ENCODE data around the gene TARS3.

The TARS3 gene

DNA sequence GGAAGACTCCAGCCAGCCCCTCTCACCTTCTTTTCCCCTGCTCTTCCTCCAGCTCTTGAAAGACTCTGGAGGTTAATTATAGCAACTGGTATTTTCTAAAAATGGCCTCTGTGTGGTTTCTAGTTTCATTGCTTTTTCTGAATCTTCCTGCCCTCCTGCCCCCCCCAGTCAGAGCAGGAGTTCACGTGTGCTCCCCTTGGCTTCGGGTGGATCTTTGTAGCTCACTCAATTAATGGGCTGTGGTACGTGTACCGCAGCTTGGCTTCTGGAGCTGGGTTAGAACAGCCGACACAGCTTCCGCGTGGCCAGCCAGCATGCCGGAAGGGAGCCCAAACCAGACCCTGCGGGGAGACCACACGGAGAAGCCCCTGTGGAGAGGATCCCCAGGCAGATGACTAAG, 103.6 kb downstream of the TARS3 start:
- no peak overlapping the region for H3K9ac ChIP-seq (ENCODE audit: low read depth, low read length)

DNA sequence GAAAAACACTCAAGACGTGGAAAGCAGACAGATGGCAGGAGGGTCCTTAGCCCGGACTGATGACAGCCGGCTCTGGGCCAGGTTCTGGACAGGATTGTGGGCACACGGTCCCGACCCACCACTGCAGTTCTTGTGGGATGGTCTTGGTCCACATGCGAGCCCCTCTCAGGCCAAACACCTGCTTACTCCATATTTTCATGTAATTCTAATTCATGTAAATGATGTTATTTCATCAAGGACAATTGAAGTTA, 104.7 kb downstream of the TARS3 start:
- Histone ChIP-seq H4K20me1 (ENCODE audit: insufficient read depth, low read length) (no peaks in the 10 kb centered on the region), H3K36me3 (ENCODE audit: insufficient read depth, low read length) (no peaks in the 10 kb centered on the region; the same call in 1 of the 2 replicates), H3K4me2 (ENCODE audit: insufficient read depth, low read length) (no peak overlapping the region), H3K4me3 (ENCODE audit: low read depth in 1 of 2, low read length in 2 of 2) (no peak overlapping the region), H3K9ac (ENCODE audit: low read depth, low read length) (no peak overlapping the region), H3K4me1 (ENCODE audit: insufficient read depth, low read length) (no peaks in the 10 kb centered on the region), H3K27ac (ENCODE audit: low read length) (no peak overlapping the region), H3K27me3 (ENCODE audit: insufficient read depth, low read length, poor library complexity) (no peaks in the 10 kb centered on the region), H3K79me2 (ENCODE audit: insufficient read depth, low read length) (no peaks in the 10 kb centered on the region), H3K9me3 (ENCODE audit: insufficient read depth, low read length, severe bottlenecking) (no peaks in the 10 kb centered on the region), H2AFZ (ENCODE audit: low read depth, low read length) (no peak overlapping the region)
- no peak for DNase-seq
- TF ChIP-seq EZH2 (IDR thresholded peaks at IDR 0.05; ENCODE audit: borderline replicate concordance, low read depth, low read length, severe bottlenecking): no peak
- TF ChIP-seq, protein P1, sequence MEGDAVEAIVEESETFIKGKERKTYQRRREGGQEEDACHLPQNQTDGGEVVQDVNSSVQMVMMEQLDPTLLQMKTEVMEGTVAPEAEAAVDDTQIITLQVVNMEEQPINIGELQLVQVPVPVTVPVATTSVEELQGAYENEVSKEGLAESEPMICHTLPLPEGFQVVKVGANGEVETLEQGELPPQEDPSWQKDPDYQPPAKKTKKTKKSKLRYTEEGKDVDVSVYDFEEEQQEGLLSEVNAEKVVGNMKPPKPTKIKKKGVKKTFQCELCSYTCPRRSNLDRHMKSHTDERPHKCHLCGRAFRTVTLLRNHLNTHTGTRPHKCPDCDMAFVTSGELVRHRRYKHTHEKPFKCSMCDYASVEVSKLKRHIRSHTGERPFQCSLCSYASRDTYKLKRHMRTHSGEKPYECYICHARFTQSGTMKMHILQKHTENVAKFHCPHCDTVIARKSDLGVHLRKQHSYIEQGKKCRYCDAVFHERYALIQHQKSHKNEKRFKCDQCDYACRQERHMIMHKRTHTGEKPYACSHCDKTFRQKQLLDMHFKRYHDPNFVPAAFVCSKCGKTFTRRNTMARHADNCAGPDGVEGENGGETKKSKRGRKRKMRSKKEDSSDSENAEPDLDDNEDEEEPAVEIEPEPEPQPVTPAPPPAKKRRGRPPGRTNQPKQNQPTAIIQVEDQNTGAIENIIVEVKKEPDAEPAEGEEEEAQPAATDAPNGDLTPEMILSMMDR (IDR thresholded peaks at IDR 0.05; ENCODE audit: borderline replicate concordance, extremely low read depth, low read length, poor library complexity, severe bottlenecking): no peak
- no peak for ATAC-seq (ENCODE audit: insufficient read depth, low read depth)

More for the DNA sequence above, 103.6 kb downstream of the TARS3 start:
- no peak overlapping the region for H2AFZ ChIP-seq (ENCODE audit: low read depth, low read length)
- no peak overlapping the region for H3K4me3 ChIP-seq (ENCODE audit: low read depth in 1 of 2, low read length in 2 of 2)
- no peaks in the 10 kb centered on the region for H3K9me3 ChIP-seq (ENCODE audit: insufficient read depth, low read length, severe bottlenecking)
- DNase-seq: no peak
- peaks cover 8% of the 10 kb centered on the region; the same call in 1 of the 2 replicates for H3K36me3 ChIP-seq (ENCODE audit: insufficient read depth, low read length)
- no peaks in the 10 kb centered on the region for H3K4me1 ChIP-seq (ENCODE audit: insufficient read depth, low read length)
- no peak overlapping the region for H3K4me2 ChIP-seq (ENCODE audit: insufficient read depth, low read length)
- no peaks in the 10 kb centered on the region for H3K79me2 ChIP-seq (ENCODE audit: insufficient read depth, low read length)
- no peak for TF ChIP-seq EZH2 (IDR thresholded peaks at IDR 0.05; ENCODE audit: borderline replicate concordance, low read depth, low read length, severe bottlenecking)
- TF ChIP-seq, protein P1 (IDR thresholded peaks at IDR 0.05; ENCODE audit: borderline replicate concordance, extremely low read depth, low read length, poor library complexity, severe bottlenecking): no peak
- no peaks in the 10 kb centered on the region for H4K20me1 ChIP-seq (ENCODE audit: insufficient read depth, low read length)
- no peak for ATAC-seq (ENCODE audit: insufficient read depth, low read depth)
- no peak overlapping the region for H3K27ac ChIP-seq (ENCODE audit: low read length)
- H3K27me3 ChIP-seq (ENCODE audit: insufficient read depth, low read length, poor library complexity): no peaks in the 10 kb centered on the region

DNA sequence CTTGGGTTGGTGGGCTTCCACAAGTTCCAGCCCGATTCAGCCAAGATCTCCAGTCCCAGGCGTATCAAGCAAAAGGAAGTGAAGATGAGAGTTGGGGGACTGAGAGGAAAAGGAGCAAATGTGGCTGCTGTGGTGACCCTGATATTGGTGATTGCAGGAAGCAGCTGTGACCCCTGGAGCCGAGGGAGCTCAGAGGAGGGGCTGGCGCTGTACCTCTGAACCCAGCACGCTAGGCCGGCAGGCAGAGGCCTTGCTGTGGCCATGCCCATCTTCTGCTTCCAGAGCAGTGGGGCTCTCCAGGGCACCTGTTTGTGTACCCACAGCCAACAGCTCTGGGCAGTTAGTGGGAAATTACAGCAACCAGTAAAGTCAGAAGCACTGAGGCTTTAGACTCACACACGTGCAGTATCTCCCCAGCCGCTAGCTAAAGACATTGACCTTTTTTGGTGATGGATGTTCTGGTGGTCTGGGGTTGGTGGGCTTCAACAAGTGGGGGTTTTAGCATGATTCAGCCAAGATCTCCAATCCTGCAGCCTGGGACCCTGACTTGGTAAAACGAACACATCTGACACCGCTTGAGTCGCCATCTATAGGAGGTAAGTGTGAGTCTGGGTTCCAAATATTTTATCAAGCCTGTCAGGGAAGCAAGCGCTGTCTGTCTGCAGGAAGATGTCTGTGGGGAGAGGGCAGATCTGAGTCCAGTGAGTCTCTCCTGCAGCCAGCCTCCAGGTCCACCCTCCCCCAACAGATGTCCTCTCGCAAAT, 105.2 kb downstream of the TARS3 start:
- ATAC-seq (ENCODE audit: insufficient read depth, low read depth) (no peak; the same call in 2 of the 3 replicates), DNase-seq (no peak)
- no peak overlapping the region for H3K4me3 ChIP-seq (ENCODE audit: low read depth in 1 of 2, low read length in 2 of 2)
- H2AFZ ChIP-seq (ENCODE audit: low read depth, low read length): no peak overlapping the region
- TF ChIP-seq EZH2 (IDR thresholded peaks at IDR 0.05; ENCODE audit: borderline replicate concordance, low read depth, low read length, severe bottlenecking): no peak
- TF ChIP-seq, protein P1 (IDR thresholded peaks at IDR 0.05; ENCODE audit: borderline replicate concordance, extremely low read depth, low read length, poor library complexity, severe bottlenecking): no peak
- no peak overlapping the region for H3K4me2 ChIP-seq (ENCODE audit: insufficient read depth, low read length)
- no peaks in the 10 kb centered on the region for H3K4me1 ChIP-seq (ENCODE audit: insufficient read depth, low read length)
- H3K36me3 ChIP-seq (ENCODE audit: insufficient read depth, low read length): no peaks in the 10 kb centered on the region
- H3K9ac ChIP-seq (ENCODE audit: low read depth, low read length): no peak overlapping the region
- no peak overlapping the region for H3K27ac ChIP-seq (ENCODE audit: low read length)
- no peaks in the 10 kb centered on the region for H3K27me3 ChIP-seq (ENCODE audit: insufficient read depth, low read length, poor library complexity)
- H3K9me3 ChIP-seq (ENCODE audit: insufficient read depth, low read length, severe bottlenecking): no peaks in the 10 kb centered on the region
- no peaks in the 10 kb centered on the region for H3K79me2 ChIP-seq (ENCODE audit: insufficient read depth, low read length)
- no peaks in the 10 kb centered on the region for H4K20me1 ChIP-seq (ENCODE audit: insufficient read depth, low read length)

All from DND-41 (cell line).